Fibroblast of lung (primary cell): ENCODE results near the gene GPR162. TPM values are rescaled to one million over a fixed set of nuclear protein-coding genes. Genes with fewer than 3 reads are reported as not detected.

Experiments
- DNase-seq, 2 donors: peaks; one replicate each; pipeline versions ENCODE4 v3.0.0 to v3.0.0-alpha.2; 2010; ENCODE audit warnings: low read depth in 2 of 2
- H2AFZ ChIP-seq: 2 replicates; pipeline ENCODE4 v1.5.1; 2012; ENCODE audit warnings: low read length, control low read depth, inconsistent platforms
- H3K27ac ChIP-seq: 2 replicates; pipeline ENCODE4 v1.5.1; 2011; ENCODE audit warnings: low read length, control low read depth; ENCODE audit not compliant: insufficient read depth
- H3K27me3 ChIP-seq: 2 replicates; pipeline ENCODE4 v1.5.1; 2011; ENCODE audit warnings: mild to moderate bottlenecking, low read length; ENCODE audit not compliant: control insufficient read depth, insufficient read depth
- H3K36me3 ChIP-seq: 2 replicates; pipeline ENCODE4 v1.5.1; 2011; ENCODE audit warnings: low read length; ENCODE audit not compliant: control insufficient read depth, insufficient read depth
- H3K4me1 ChIP-seq: 2 replicates; pipeline ENCODE4 v1.5.1; 2011; ENCODE audit warnings: low read length; ENCODE audit not compliant: control insufficient read depth, insufficient read depth; ENCODE audit errors: extremely low read depth
- H3K4me2 ChIP-seq: 2 replicates; pipeline ENCODE4 v1.5.1; 2011; ENCODE audit warnings: low read length, control low read depth; ENCODE audit not compliant: insufficient read depth; ENCODE audit errors: extremely low read depth
- H3K4me3 ChIP-seq, 4 experiments: fragments of 200-600 bp in 1 of 4; sonication (generic) in 1 of 4; replicated peaks in 1 of 4; 2 replicates each; pipeline ENCODE4 v1.5.1; 2011 to 2016; ENCODE audit warnings: low read length in 4 of 4, low read depth in 3 of 4, mild to moderate bottlenecking in 3 of 4, control low read depth in 2 of 4, inconsistent platforms in 1 of 4, mixed read lengths in 1 of 4; ENCODE audit not compliant: insufficient read depth in 1 of 4; ENCODE audit errors: control extremely low read depth in 1 of 4
- H3K79me2 ChIP-seq: 2 replicates; pipeline ENCODE4 v1.5.1; 2012; ENCODE audit warnings: mild to moderate bottlenecking, low read length, inconsistent platforms; ENCODE audit not compliant: control insufficient read depth, insufficient read depth
- H3K9ac ChIP-seq: 2 replicates; pipeline ENCODE4 v1.5.1; 2011; ENCODE audit warnings: mild to moderate bottlenecking, low read length, control low read depth; ENCODE audit not compliant: insufficient read depth
- H3K9me3 ChIP-seq: 2 replicates; pipeline ENCODE4 v1.5.1; 2012; ENCODE audit warnings: low read depth, low read length; ENCODE audit not compliant: control insufficient read depth, insufficient read depth
- H4K20me1 ChIP-seq: 2 replicates; pipeline ENCODE4 v1.5.1; 2011; ENCODE audit warnings: low read length; ENCODE audit not compliant: control insufficient read depth, insufficient read depth; ENCODE audit errors: extremely low read depth
- CTCF ChIP-seq, 2 donors: IDR thresholded peaks in 1 of 2; conservative IDR thresholded peaks in 1 of 2; 1 replicate in 1 of 2; 2 replicates in 1 of 2; pipeline ENCODE4 v1.5.1; 2011 to 2012; ENCODE audit warnings: low read length in 2 of 2, control low read depth in 1 of 2, inconsistent platforms in 1 of 2, low read depth in 1 of 2, mild to moderate bottlenecking in 1 of 2
- EZH2 ChIP-seq: IDR thresholded peaks from 2 replicates; pipeline ENCODE4 v1.5.1; 2012; ENCODE audit warnings: low read length, control low read depth, mild to moderate bottlenecking; ENCODE audit errors: missing control alignments
- polyA minus RNA-seq: library from RNA; depleted of rRNA, polyadenylated mRNA; stranded (reverse); fragments of >200 nt; gene quantifications from 2 replicates; pipeline ENCODE4 v1.2.3, GENCODE V29; 2011; ENCODE audit warnings: low replicate concordance
- polyA plus RNA-seq, 2 donors: library from polyadenylated mRNA; depleted of rRNA in 1 of 2; stranded (reverse) in 1 of 2; unstranded in 1 of 2; fragments of >200 nt; gene quantifications; 2 replicates each; pipeline ENCODE4 v1.2.1, GENCODE V29; 2011 to 2012; ENCODE audit warnings: missing spikeins in 1 of 2
- total RNA-seq: library from RNA; depleted of rRNA; stranded (reverse); fragments of >200 nt; gene quantifications from 2 replicates; pipeline ENCODE4 v1.2.1, GENCODE V29; 2014

GPR162 gene, protein sequence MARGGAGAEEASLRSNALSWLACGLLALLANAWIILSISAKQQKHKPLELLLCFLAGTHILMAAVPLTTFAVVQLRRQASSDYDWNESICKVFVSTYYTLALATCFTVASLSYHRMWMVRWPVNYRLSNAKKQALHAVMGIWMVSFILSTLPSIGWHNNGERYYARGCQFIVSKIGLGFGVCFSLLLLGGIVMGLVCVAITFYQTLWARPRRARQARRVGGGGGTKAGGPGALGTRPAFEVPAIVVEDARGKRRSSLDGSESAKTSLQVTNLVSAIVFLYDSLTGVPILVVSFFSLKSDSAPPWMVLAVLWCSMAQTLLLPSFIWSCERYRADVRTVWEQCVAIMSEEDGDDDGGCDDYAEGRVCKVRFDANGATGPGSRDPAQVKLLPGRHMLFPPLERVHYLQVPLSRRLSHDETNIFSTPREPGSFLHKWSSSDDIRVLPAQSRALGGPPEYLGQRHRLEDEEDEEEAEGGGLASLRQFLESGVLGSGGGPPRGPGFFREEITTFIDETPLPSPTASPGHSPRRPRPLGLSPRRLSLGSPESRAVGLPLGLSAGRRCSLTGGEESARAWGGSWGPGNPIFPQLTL
- total RNA-seq: 11.1 and 11.8 TPM in 2 replicates
- 3.3 and 5.6 TPM in 2 replicates for polyA plus RNA-seq
- polyA plus RNA-seq (2012): 8.5 and 14.1 TPM in 2 replicates
- polyA minus RNA-seq: 10.3 and 26.0 TPM in 2 replicates

DNA sequence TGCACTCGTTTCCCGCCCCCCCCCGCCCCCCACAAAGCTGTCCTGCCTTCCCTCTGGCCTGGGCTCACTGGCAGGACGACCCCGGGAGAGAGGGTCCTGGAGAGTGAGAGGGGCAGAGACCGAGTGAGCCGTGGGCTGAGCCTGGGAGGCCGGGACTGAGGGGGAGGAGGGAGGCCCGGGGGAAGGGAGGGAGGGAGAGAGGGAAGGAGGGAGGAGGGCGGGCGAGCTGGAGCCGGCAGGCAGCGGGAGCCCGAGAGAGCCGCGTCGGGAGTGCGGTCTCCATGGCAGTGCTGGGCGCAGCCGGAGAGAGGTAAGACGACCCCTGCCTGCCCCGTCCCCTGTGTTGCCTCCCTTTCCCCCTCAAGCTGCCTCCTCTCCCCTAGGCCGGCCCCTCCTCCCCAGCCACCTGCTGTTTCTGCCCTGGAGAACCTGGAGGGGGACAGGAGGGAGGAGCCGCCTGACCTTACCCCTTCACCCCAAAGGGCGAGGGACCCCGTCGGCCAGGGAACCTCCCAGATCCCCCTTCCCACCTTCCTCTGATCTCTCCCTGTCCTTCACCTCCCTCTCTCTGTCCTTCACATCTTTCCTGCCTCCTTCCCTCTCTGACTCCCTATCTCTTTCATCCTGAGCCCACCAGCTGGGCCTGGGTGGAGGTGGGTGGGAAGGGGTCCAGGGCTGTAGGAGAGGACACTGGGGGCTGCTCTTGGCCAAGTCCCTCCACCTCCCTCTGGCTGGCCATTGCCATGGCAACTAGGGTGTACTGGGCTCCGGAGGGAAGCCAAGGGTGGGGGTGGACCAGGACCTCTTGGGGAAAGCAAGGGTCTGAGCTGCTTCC lies at the start of gene GPR162:
Gene GPR162 (plus strand): TSS at position 231 of the 835 bp plus-strand sequence. CDS start 2,078 bp downstream, outside the sequence.
- Histone ChIP-seq H3K79me2 (no peaks in the 10 kb centered on the region), H3K27ac (no peak within 1 kb of the TSS), H3K4me1 (peaks cover 18% of the 10 kb centered on the region), H3K4me3 (peak within 1 kb of the TSS; percentile 36 to 72 (median 55)), H3K27me3 (peaks cover 2% of the 10 kb centered on the region), H3K36me3 (peaks cover 10% of the 10 kb centered on the region), H3K9ac (peak within 1 kb of the TSS; percentile 48), H3K4me2 (peak within 1 kb of the TSS; percentile 93), H2AFZ (no peak within 1 kb of the TSS), H3K9me3 (no peaks in the 10 kb centered on the region), H4K20me1 (no peaks in the 10 kb centered on the region)
- peak; percentile 61 to 65 for DNase-seq
- TF ChIP-seq CTCF (conservative IDR thresholded peaks at IDR 0.05 in 1 of 2, IDR thresholded peaks at IDR 0.05 in 1 of 2; ENCODE audit: low read depth in 1 of 2, low read length in 2 of 2) (no peak), EZH2 (no peak)

DNA sequence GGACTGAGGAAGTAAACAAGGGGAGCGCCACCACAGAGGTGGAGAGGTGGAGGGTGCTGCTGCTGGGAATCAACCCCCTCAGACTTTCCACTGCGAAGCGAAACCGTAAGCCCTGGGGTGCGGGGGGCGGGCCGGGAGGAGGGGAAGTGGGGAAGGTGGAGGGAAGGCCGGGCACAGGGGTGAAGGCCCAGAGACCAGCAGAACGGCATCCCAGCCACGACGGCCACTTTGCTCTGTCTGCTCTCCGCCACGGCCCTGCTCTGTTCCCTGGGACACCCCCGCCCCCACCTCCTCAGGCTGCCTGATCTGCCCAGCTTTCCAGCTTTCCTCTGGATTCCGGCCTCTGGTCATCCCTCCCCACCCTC lies 49.3 kb upstream of the GPR162 start, which contains the start of gene LAG3:
Gene LAG3 (plus strand): TSS at position 190 of the 365 bp plus-strand sequence. CDS start 333 bp downstream, outside the sequence.
- Histone ChIP-seq H2AFZ (no peak within 1 kb of the TSS), H3K27me3 (no peaks in the 10 kb centered on the region), H3K4me2 (peak within 1 kb of the TSS; percentile 35), H3K4me3 (no peak within 1 kb of the TSS), H4K20me1 (peaks cover 7% of the 10 kb centered on the region), H3K36me3 (peaks cover 13% of the 10 kb centered on the region), H3K27ac (no peak within 1 kb of the TSS), H3K4me1 (peaks cover 21% of the 10 kb centered on the region), H3K79me2 (peaks cover 27% of the 10 kb centered on the region), H3K9me3 (no peaks in the 10 kb centered on the region), H3K9ac (no peak within 1 kb of the TSS)
- no peak for DNase-seq
- no peak for TF ChIP-seq EZH2
- TF ChIP-seq CTCF (conservative IDR thresholded peaks at IDR 0.05 in 1 of 2, IDR thresholded peaks at IDR 0.05 in 1 of 2; ENCODE audit: low read depth in 1 of 2, low read length in 2 of 2): no peak
